ENCODE measurements around the gene MS4A4A. TPM values are rescaled to one million over a fixed set of nuclear protein-coding genes. Genes with fewer than 3 reads are reported as not detected.

The MS4A4A gene
- total RNA-seq, 3 donors from 2014 or later: 4.0 to 31.9 (median 20.2) TPM

- no peak overlapping the region for H3K4me3 ChIP-seq
- ATAC-seq (no peak), DNase-seq (no peak)
- H3K4me1 ChIP-seq (ENCODE audit: low read depth): no peaks in the 10 kb centered on the region
- H3K9me3 ChIP-seq: no peaks in the 10 kb centered on the region
- no peak for TF ChIP-seq CTCF (IDR thresholded peaks at IDR 0.05)
- intact Hi-C loops (cut with DNase I, micrococcal nuclease): no loop called here
- H3K36me3 ChIP-seq (ENCODE audit: low read depth): no peaks in the 10 kb centered on the region
Measured at GRCh38 chr11:60332846-60333245, 52.4 kb downstream of the MS4A4A start.

- Histone ChIP-seq H3K9me3 (no peaks in the 10 kb centered on the region), H3K4me1 (ENCODE audit: low read depth) (no peaks in the 10 kb centered on the region), H3K4me3 (no peak overlapping the region), H3K36me3 (ENCODE audit: low read depth) (no peaks in the 10 kb centered on the region)
- intact Hi-C loops (cut with DNase I, micrococcal nuclease): no loop called here
- DNase-seq (peak in 2 of 3 donors; percentile 30 to 90), ATAC-seq (peak; percentile 76)
- TF ChIP-seq CTCF (IDR thresholded peaks at IDR 0.05): peak; percentile 77
Measured at GRCh38 chr11:60334005-60334620, 53.6 kb downstream of the MS4A4A start.

- DNase-seq (no peak), ATAC-seq (no peak)
- Histone ChIP-seq H3K9me3 (no peaks in the 10 kb centered on the region), H3K4me1 (ENCODE audit: low read depth) (no peaks in the 10 kb centered on the region), H3K4me3 (no peak overlapping the region), H3K36me3 (ENCODE audit: low read depth) (no peaks in the 10 kb centered on the region)
- intact Hi-C loops (cut with DNase I, micrococcal nuclease): no loop called here
- no peak for TF ChIP-seq CTCF (IDR thresholded peaks at IDR 0.05)
Measured at GRCh38 chr11:60336767-60337391, 56.4 kb downstream of the MS4A4A start.

GRCh38 chr11:60338053-60338452 is 57.6 kb downstream of the MS4A4A start:
- intact Hi-C loops (cut with DNase I, micrococcal nuclease): no loop called here
- H3K4me3 ChIP-seq: no peak overlapping the region
- ATAC-seq (no peak), DNase-seq (no peak)
- H3K36me3 ChIP-seq (ENCODE audit: low read depth): no peaks in the 10 kb centered on the region
- TF ChIP-seq CTCF (IDR thresholded peaks at IDR 0.05): no peak
- H3K9me3 ChIP-seq: no peaks in the 10 kb centered on the region
- no peaks in the 10 kb centered on the region for H3K4me1 ChIP-seq (ENCODE audit: low read depth)

- intact Hi-C loops (cut with DNase I, micrococcal nuclease): no loop called here
- no peaks in the 10 kb centered on the region for H3K36me3 ChIP-seq (ENCODE audit: low read depth)
- no peaks in the 10 kb centered on the region for H3K4me1 ChIP-seq (ENCODE audit: low read depth)
- TF ChIP-seq CTCF (IDR thresholded peaks at IDR 0.05): no peak
- no peaks in the 10 kb centered on the region for H3K9me3 ChIP-seq
- DNase-seq (no peak), ATAC-seq (no peak)
- H3K4me3 ChIP-seq: no peak overlapping the region
Measured at GRCh38 chr11:60339356-60339755, 58.9 kb downstream of the MS4A4A start.

All from mucosa of descending colon (tissue), 3 donors.